ENCODE measurements around the gene UST.
A peak's percentile ranks its signal among the peaks of the same experiment; 100 is the strongest.

Gene UST

GRCh38 chr6:149071997-149072396, 325.2 kb downstream of the UST start:
- no peak for DNase-seq

GRCh38 chr6:149074832-149075258, 328.0 kb downstream of the UST start:
- no peak for DNase-seq

- no peak for DNase-seq
Measured at GRCh38 chr6:149075616-149076354, 329.0 kb downstream of the UST start.

- no peak for DNase-seq
Measured at GRCh38 chr6:149076355-149076734, 329.5 kb downstream of the UST start.

- DNase-seq, result no peak
Measured at GRCh38 chr6:149077208-149077607, 330.4 kb downstream of the UST start.

GRCh38 chr6:149078211-149078782, 331.5 kb downstream of the UST start:
- DNase-seq, result no peak

GRCh38 chr6:149079456-149079855, 332.6 kb downstream of the UST start:
- DNase-seq, result no peak

GRCh38 chr6:149079911-149080491, 333.2 kb downstream of the UST start:
- no peak for DNase-seq

GRCh38 chr6:149080511-149080910, 333.7 kb downstream of the UST start:
- DNase-seq, result no peak

- DNase-seq, result no peak
Measured at GRCh38 chr6:149081281-149081680, 334.5 kb downstream of the UST start.

- DNase-seq, result peak; percentile 44
Measured at GRCh38 chr6:149082320-149082719, 335.5 kb downstream of the UST start.

- no peak for DNase-seq
Measured at GRCh38 chr6:149084026-149084425, 337.2 kb downstream of the UST start.

GRCh38 chr6:149084808-149085556, 338.2 kb downstream of the UST start:
- no peak for DNase-seq

- no peak for DNase-seq
Measured at GRCh38 chr6:149085557-149085938, 338.7 kb downstream of the UST start.

- DNase-seq, result no peak
Measured at GRCh38 chr6:149086363-149086762, 339.5 kb downstream of the UST start.

GRCh38 chr6:149087898-149088297, 341.1 kb downstream of the UST start:
- no peak for DNase-seq

GRCh38 chr6:149088361-149088760, 341.5 kb downstream of the UST start:
- no peak for DNase-seq

- DNase-seq, result no peak
Measured at GRCh38 chr6:149089510-149089909, 342.7 kb downstream of the UST start.

- DNase-seq, result no peak
Measured at GRCh38 chr6:149090937-149091336, 344.1 kb downstream of the UST start.

GRCh38 chr6:149093643-149094042, 346.8 kb downstream of the UST start:
- DNase-seq, result no peak

- no peak for DNase-seq
Measured at GRCh38 chr6:149094156-149094555, 347.3 kb downstream of the UST start.

GRCh38 chr6:149094934-149095351, 348.1 kb downstream of the UST start:
- DNase-seq, result no peak

- no peak for DNase-seq
Measured at GRCh38 chr6:149095842-149096241, 349.0 kb downstream of the UST start.

- no peak for DNase-seq
Measured at GRCh38 chr6:149097794-149098193, 351.0 kb downstream of the UST start.

All from T1000 (cell line).